ENCODE measurements around the gene HEMGN.
"Not testable (repeated sequence)": the region's sequence is repeated elsewhere in the genome, so short reads cannot be mapped to it uniquely, and the experiment has no call there.

Gene HEMGN

DNA sequence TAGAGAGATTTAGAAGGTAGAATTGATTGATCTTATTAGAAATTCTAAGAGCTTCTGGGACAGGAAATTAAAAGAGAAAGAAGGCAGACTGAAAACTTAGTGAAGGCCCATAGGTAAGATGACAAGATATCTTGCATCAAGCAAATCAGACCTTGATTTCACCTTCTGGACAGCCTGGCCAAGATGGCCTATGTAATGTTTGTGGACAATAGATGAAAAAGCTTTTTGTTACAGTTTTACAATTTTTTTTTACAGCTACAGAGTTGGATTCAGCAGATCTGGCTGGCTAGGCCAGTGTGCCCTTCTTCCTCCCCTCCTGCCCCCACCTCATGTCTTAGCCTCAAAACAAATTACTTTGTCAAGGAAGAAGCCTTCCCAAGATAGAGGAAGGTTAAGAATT, 21.6 kb upstream of the HEMGN start:
- TF ChIP-seq, protein P1, sequence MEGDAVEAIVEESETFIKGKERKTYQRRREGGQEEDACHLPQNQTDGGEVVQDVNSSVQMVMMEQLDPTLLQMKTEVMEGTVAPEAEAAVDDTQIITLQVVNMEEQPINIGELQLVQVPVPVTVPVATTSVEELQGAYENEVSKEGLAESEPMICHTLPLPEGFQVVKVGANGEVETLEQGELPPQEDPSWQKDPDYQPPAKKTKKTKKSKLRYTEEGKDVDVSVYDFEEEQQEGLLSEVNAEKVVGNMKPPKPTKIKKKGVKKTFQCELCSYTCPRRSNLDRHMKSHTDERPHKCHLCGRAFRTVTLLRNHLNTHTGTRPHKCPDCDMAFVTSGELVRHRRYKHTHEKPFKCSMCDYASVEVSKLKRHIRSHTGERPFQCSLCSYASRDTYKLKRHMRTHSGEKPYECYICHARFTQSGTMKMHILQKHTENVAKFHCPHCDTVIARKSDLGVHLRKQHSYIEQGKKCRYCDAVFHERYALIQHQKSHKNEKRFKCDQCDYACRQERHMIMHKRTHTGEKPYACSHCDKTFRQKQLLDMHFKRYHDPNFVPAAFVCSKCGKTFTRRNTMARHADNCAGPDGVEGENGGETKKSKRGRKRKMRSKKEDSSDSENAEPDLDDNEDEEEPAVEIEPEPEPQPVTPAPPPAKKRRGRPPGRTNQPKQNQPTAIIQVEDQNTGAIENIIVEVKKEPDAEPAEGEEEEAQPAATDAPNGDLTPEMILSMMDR (IDR thresholded peaks at IDR 0.05): no peak
- peaks cover 15% of the 10 kb centered on the region for H3K27me3 Mint-ChIP-seq (ENCODE audit: low read depth, poor library complexity)
- H3K36me3 Mint-ChIP-seq (ENCODE audit: low read depth): no peaks in the 10 kb centered on the region
- peaks cover 4% of the 10 kb centered on the region for H3K4me1 Mint-ChIP-seq
- no peak overlapping the region for H3K27ac Mint-ChIP-seq
- no peaks in the 10 kb centered on the region for H3K9me3 Mint-ChIP-seq
- no peak for DNase-seq
- no peak overlapping the region for H3K4me3 Mint-ChIP-seq

DNA sequence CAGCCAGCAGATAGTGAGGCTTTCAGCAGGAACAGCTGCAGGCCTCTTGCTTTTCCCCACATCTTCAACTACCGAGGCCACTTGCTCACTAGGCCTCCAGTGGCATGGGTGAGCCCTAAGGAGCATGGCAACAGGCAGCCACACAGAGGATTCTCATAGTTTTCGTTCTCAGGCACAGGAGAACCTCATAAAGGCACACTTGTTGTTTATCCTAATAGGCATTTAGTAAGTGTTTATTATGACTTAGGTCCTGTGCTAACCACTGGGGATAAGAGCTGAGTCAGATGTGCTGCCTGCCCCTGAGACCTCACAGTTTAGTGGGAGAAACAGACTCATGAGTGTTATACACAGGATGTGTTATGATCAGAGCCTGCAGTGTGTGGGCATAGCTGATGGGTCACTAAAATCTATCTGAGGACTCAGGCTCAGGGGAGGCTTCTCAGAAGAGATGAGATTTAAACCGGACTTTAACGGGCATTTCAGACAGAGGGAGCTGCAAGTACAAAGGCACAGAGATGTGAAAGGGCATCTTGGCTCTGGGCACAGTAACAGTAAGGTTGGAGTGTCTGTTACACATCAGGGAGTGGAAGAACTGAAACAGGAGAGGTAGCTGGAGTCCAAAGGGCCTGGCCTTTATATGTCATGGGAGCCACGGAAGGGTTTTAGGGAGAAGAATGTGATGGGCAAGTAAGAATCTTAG, 21.0 kb upstream of the HEMGN start:
- no peaks in the 10 kb centered on the region for H3K36me3 Mint-ChIP-seq (ENCODE audit: low read depth)
- no peak for DNase-seq
- H3K27me3 Mint-ChIP-seq (ENCODE audit: low read depth, poor library complexity): peaks cover 20% of the 10 kb centered on the region
- H3K9me3 Mint-ChIP-seq: no peaks in the 10 kb centered on the region
- no peak overlapping the region for H3K4me3 Mint-ChIP-seq
- peaks cover 4% of the 10 kb centered on the region for H3K4me1 Mint-ChIP-seq
- H3K27ac Mint-ChIP-seq: no peak overlapping the region
- TF ChIP-seq, protein P1 (IDR thresholded peaks at IDR 0.05): no peak

DNA sequence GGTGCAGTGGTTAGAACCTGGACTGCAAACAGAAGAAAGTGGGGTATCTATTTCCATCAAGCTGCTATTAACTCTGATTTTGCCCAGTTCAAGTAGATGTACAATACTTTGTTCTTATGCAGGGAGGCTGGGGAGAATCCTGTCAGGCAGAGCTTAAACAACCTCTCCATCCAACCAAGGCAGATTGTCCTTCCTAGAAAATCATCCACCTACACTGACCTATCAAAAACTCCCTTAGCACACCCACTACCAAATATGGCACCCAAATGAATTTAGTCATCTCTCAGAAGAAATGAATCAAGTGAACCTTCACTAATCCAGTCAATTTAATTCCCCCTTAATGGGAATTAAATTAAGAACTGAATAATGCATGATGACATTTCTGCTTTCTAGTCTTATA, 18.4 kb upstream of the HEMGN start:
- Mint-ChIP-seq H3K9me3 (peaks cover 7% of the 10 kb centered on the region), H3K4me1 (peaks cover 4% of the 10 kb centered on the region), H3K4me3 (no peak overlapping the region), H3K27me3 (ENCODE audit: low read depth, poor library complexity) (peaks cover 36% of the 10 kb centered on the region), H3K36me3 (ENCODE audit: low read depth) (no peaks in the 10 kb centered on the region), H3K27ac (no peak overlapping the region)
- TF ChIP-seq, protein P1 (IDR thresholded peaks at IDR 0.05): no peak
- DNase-seq: no peak

DNA sequence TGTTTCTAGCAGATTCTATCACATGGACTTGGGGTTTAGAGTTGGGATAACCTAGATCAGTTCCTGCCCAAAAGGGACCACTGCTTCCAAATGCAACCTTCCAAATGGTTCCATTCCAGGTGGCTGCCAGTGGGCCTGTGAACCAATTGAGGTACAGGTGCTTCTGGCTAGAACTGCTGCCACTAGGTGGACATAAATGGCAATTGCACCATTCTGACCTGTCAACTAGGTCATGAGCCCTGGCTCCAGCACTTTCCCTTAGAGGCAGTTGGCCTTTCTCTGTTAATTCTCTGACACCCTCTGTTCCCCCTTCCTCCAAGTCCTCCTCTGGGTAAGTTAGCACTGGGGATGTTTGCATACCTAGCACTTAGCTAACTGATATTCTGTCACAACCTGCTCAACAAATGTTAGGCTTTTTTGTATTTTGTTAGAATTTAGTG, 16.6 kb upstream of the HEMGN start:
- peak; percentile 34 for DNase-seq
- H3K4me1 Mint-ChIP-seq: peaks cover 4% of the 10 kb centered on the region
- H3K36me3 Mint-ChIP-seq (ENCODE audit: low read depth): no peaks in the 10 kb centered on the region

DNA sequence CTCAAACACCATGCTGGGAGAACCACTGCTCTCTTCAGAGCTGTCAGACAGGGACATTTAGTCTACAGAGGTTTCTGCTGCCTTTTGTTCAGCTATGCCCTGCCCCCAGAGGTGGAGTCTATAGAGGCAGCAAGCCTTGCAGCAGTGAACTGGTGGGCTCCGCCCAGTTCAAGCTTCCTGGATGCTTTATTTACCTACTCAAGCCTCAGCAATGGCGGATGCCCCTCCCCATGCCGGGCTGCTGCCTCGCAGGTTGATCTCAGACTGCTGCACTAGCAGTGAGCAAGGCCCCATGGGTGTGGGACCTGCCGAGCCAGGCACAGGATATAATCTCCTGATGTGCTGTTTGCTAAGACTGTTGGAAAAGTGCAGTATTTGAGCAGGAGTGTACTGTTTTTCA, 12.9 kb upstream of the HEMGN start:
- not testable (repeated sequence) for DNase-seq; H3K27ac Mint-ChIP-seq; H3K36me3 Mint-ChIP-seq (ENCODE audit: low read depth); H3K4me3 Mint-ChIP-seq; H3K4me1 Mint-ChIP-seq
- peaks cover 38% of the 10 kb centered on the region for H3K9me3 Mint-ChIP-seq
- peaks cover 83% of the 10 kb centered on the region for H3K27me3 Mint-ChIP-seq (ENCODE audit: low read depth, poor library complexity)

More for the DNA sequence above, 16.6 kb upstream of the HEMGN start:
- H3K9me3 Mint-ChIP-seq: peaks cover 19% of the 10 kb centered on the region
- TF ChIP-seq, protein P1 (IDR thresholded peaks at IDR 0.05): peak; percentile 51
- no peak overlapping the region for H3K27ac Mint-ChIP-seq
- H3K4me3 Mint-ChIP-seq: no peak overlapping the region
- peaks cover 50% of the 10 kb centered on the region for H3K27me3 Mint-ChIP-seq (ENCODE audit: low read depth, poor library complexity)

DNA sequence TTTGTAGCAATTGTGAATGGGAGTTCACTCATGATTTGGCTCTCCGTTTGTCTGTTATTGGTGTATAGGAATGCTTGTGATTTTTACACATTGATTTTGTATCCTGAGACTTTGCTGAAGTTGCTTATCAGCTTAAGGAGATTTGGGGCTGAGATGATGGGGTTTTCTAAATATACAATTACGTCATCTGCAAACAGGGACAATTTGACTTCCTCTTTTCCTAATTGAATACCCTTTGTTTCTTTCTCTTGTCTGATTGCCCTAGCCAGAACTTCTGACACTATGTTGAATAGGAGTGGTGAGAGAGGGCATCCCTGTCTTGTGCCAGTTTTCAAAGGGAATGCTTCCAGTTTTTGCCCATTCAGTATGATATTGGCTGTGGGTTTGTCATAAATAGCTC, 9.1 kb upstream of the HEMGN start:
- H3K27ac Mint-ChIP-seq; H3K4me1 Mint-ChIP-seq; DNase-seq; H3K36me3 Mint-ChIP-seq (ENCODE audit: low read depth); H3K4me3 Mint-ChIP-seq: not testable (repeated sequence)
- peaks cover 38% of the 10 kb centered on the region for H3K9me3 Mint-ChIP-seq
- H3K27me3 Mint-ChIP-seq (ENCODE audit: low read depth, poor library complexity): peaks cover 68% of the 10 kb centered on the region

DNA sequence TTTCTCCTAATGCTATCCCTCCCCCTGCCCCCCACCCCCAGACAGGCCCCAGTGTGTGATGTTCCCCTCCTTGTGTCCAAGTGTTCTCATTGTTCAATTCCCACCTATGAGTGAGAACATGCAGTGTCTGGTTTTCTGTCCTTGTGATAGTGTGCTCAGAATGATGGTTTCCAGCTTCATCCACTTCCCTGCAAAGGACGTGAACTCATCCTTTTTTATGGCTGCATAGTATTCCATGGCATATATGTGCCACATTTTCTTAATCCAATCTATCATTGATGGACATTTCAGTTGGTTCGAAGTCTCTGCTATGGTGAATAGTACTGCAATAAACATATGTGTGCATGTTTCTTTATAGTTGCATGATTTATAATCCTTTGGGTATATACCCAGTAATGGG, 7.5 kb upstream of the HEMGN start:
- not testable (repeated sequence) for H3K36me3 Mint-ChIP-seq (ENCODE audit: low read depth); H3K4me3 Mint-ChIP-seq; DNase-seq; H3K4me1 Mint-ChIP-seq; H3K27ac Mint-ChIP-seq
- H3K9me3 Mint-ChIP-seq: peaks cover 28% of the 10 kb centered on the region
- peaks cover 65% of the 10 kb centered on the region for H3K27me3 Mint-ChIP-seq (ENCODE audit: low read depth, poor library complexity)

Measured in nephron progenitor cell (in vitro differentiated cells).